H9 (cell line): Measurements from ENCODE around the gene KATNB1. TPM values are rescaled to one million over a fixed set of nuclear protein-coding genes. Genes with fewer than 3 reads are reported as not detected.

Experiments used
- DNase-seq: peaks from one replicate; pipeline ENCODE4 v3.0.0-alpha.2; 2017
- H2AFZ ChIP-seq: one replicate; pipeline ENCODE4 v1.6.1; 2013; ENCODE audit warnings: mild to moderate bottlenecking, low read length, control low read depth, moderate library complexity
- H2AK5ac ChIP-seq: 2 replicates; pipeline ENCODE4 v1.6.1; 2013; ENCODE audit warnings: low read length, control low read depth, mixed read lengths; ENCODE audit not compliant: insufficient read length
- H2BK120ac ChIP-seq: one replicate; pipeline ENCODE4 v1.6.1; 2013; ENCODE audit warnings: low read depth, mild to moderate bottlenecking, low read length, control low read depth, inconsistent platforms; ENCODE audit not compliant: poor library complexity, severe bottlenecking
- H2BK12ac ChIP-seq: 2 replicates; pipeline ENCODE4 v1.6.1; 2013; ENCODE audit warnings: low read length, control low read depth, mixed read lengths, low read depth; ENCODE audit not compliant: insufficient read length
- H2BK15ac ChIP-seq: 2 replicates; pipeline ENCODE4 v1.6.1; 2013; ENCODE audit warnings: low read depth, low read length, control low read depth
- H2BK20ac ChIP-seq: one replicate; pipeline ENCODE4 v1.6.1; 2013; ENCODE audit warnings: low read depth, mild to moderate bottlenecking, low read length, control low read depth, inconsistent platforms; ENCODE audit not compliant: poor library complexity, severe bottlenecking
- H2BK5ac ChIP-seq: 2 replicates; pipeline ENCODE4 v1.6.1; 2013; ENCODE audit warnings: low read length, control low read depth, mixed read lengths; ENCODE audit not compliant: insufficient read length
- H3K14ac ChIP-seq: 2 replicates; pipeline ENCODE4 v1.6.1; 2013; ENCODE audit warnings: low read length, control low read depth; ENCODE audit not compliant: insufficient read depth
- H3K18ac ChIP-seq: 2 replicates; pipeline ENCODE4 v1.6.1; 2013; ENCODE audit warnings: low read depth, mild to moderate bottlenecking, mixed read lengths, low read length, control low read depth; ENCODE audit not compliant: insufficient read length
- H3K23ac ChIP-seq: 2 replicates; pipeline ENCODE4 v1.6.1; 2013; ENCODE audit warnings: low read length, control low read depth, mixed read lengths, low read depth; ENCODE audit not compliant: insufficient read length
- H3K23me2 ChIP-seq: 2 replicates; pipeline ENCODE4 v1.6.1; 2013; ENCODE audit warnings: low read depth, mild to moderate bottlenecking, mixed read lengths, low read length, control low read depth; ENCODE audit not compliant: insufficient read length, poor library complexity, severe bottlenecking
- H3K27ac ChIP-seq: 2 replicates; pipeline ENCODE4 v1.5.1; 2013; ENCODE audit warnings: low read length, control low read depth, mixed read lengths, low read depth; ENCODE audit not compliant: insufficient read length
- H3K27me3 ChIP-seq: 2 replicates; pipeline ENCODE4 v1.6.1; 2013; ENCODE audit warnings: low read length, control low read depth, inconsistent platforms; ENCODE audit not compliant: insufficient read depth
- H3K4ac ChIP-seq: 2 replicates; pipeline ENCODE4 v1.6.1; 2013; ENCODE audit warnings: low read depth, mild to moderate bottlenecking, control low read depth, inconsistent platforms, low read length, moderate library complexity
- H3K4me1 ChIP-seq: 2 replicates; pipeline ENCODE4 v1.6.1; 2013; ENCODE audit warnings: low read length, control low read depth, inconsistent platforms; ENCODE audit not compliant: insufficient read depth
- H3K4me2 ChIP-seq: 2 replicates; pipeline ENCODE4 v1.6.1; 2013; ENCODE audit warnings: low read length, control low read depth, mixed read lengths; ENCODE audit not compliant: insufficient read length, insufficient read depth
- H3K56ac ChIP-seq: 2 replicates; pipeline ENCODE4 v1.6.1; 2013; ENCODE audit warnings: low read depth, mild to moderate bottlenecking, mixed read lengths, low read length, control low read depth; ENCODE audit not compliant: insufficient read length
- H3K79me1 ChIP-seq: 2 replicates; pipeline ENCODE4 v1.6.1; 2013; ENCODE audit warnings: low read depth, mild to moderate bottlenecking, moderate library complexity, low read length, control low read depth, inconsistent platforms; ENCODE audit not compliant: insufficient read depth, poor library complexity, severe bottlenecking
- H3K79me2 ChIP-seq: 2 replicates; pipeline ENCODE4 v1.6.1; 2013; ENCODE audit warnings: low read length, control low read depth, inconsistent platforms; ENCODE audit not compliant: insufficient read depth
- H3K9ac ChIP-seq: 2 replicates; pipeline ENCODE4 v1.6.1; 2013; ENCODE audit warnings: low read length, control low read depth, mixed read lengths; ENCODE audit not compliant: insufficient read length; ENCODE audit errors: extremely low read depth
- H3K9me3 ChIP-seq: one replicate; pipeline ENCODE4 v1.6.1; 2013; ENCODE audit warnings: low read depth, low read length, inconsistent platforms; ENCODE audit not compliant: control insufficient read depth
- H3T11ph ChIP-seq: one replicate; pipeline ENCODE4 v1.6.1; 2013; ENCODE audit warnings: mild to moderate bottlenecking, low read length, control low read depth, inconsistent platforms
- H4K20me1 ChIP-seq: one replicate; pipeline ENCODE4 v1.6.1; 2013; ENCODE audit not compliant: control insufficient read depth, insufficient read length, insufficient read depth
- H4K5ac ChIP-seq: 2 replicates; pipeline ENCODE4 v1.6.1; 2013; ENCODE audit warnings: low read depth, mild to moderate bottlenecking, mixed read lengths, low read length, control low read depth; ENCODE audit not compliant: insufficient read length
- H4K8ac ChIP-seq: replicated peaks from 2 replicates; pipeline ENCODE4 v1.6.1; 2013; ENCODE audit warnings: low read length, control low read depth, mixed read lengths, low read depth; ENCODE audit not compliant: insufficient read length
- H4K91ac ChIP-seq: 2 replicates; pipeline ENCODE4 v1.6.1; 2013; ENCODE audit warnings: low read depth, mild to moderate bottlenecking, moderate library complexity, mixed read lengths, low read length, control low read depth; ENCODE audit not compliant: insufficient read length
- H3K27ac Mint-ChIP-seq, 3 experiments: 2 replicates in 2 of 3; 3 replicates in 1 of 3; pipeline ENCODE4 v1.8.0; 2020 to 2021; ENCODE audit warnings: mixed read lengths in 3 of 3, mild to moderate bottlenecking in 1 of 3, moderate library complexity in 1 of 3
- H3K27me3 Mint-ChIP-seq: 2 replicates; pipeline ENCODE4 v1.8.0; 2021; ENCODE audit warnings: low read depth, mild to moderate bottlenecking, moderate library complexity, mixed read lengths
- H3K36me3 Mint-ChIP-seq, 3 experiments: 2 replicates in 2 of 3; 3 replicates in 1 of 3; pipeline ENCODE4 v1.8.0; 2020 to 2021; ENCODE audit warnings: low read depth in 3 of 3, mixed read lengths in 3 of 3; ENCODE audit not compliant: insufficient read depth in 1 of 3
- H3K4me1 Mint-ChIP-seq, 2 experiments: 2 replicates each; pipeline ENCODE4 v1.8.0; 2020; ENCODE audit warnings: mixed read lengths in 2 of 2
- H3K4me3 Mint-ChIP-seq, 2 experiments: 2 replicates in 1 of 2; 3 replicates in 1 of 2; pipeline ENCODE4 v1.8.0; 2020 to 2021; ENCODE audit warnings: mild to moderate bottlenecking in 2 of 2, mixed read lengths in 2 of 2, moderate library complexity in 1 of 2
- H3K9me3 Mint-ChIP-seq, 2 experiments: 2 replicates in 1 of 2; 3 replicates in 1 of 2; pipeline ENCODE4 v1.8.0; 2020; ENCODE audit warnings: mild to moderate bottlenecking in 2 of 2, mixed read lengths in 2 of 2, moderate library complexity in 1 of 2
- WGBS: extraction: QIAGEN DNeasy Blood & Tissue Kit; methylation state at CpG from one replicate; pipeline ENCODE4 v1.1.7; 2013; ENCODE audit warnings: missing lambda C conversion rate, low lambda C conversion rate, mixed read lengths; ENCODE audit not compliant: insufficient read length; ENCODE audit errors: extremely low coverage; 5-methylcytosine and 5-hydroxymethylcytosine counted together
- total RNA-seq: library from RNA; stranded (reverse); gene quantifications from 2 replicates; pipeline ENCODE4 v1.2.1, GENCODE V29; 2021
- TF ChIP-seq, protein P1 (sequence below): fragments of 200-600 bp; sonication (generic); conservative IDR thresholded peaks from 3 replicates; pipeline ENCODE4 v1.8.0; 2021; ENCODE audit warnings: antibody characterized with exemption, mild to moderate bottlenecking

KATNB1 gene
- total RNA-seq, 1 experiment from 2014 or later = 29.9 TPM

DNA sequence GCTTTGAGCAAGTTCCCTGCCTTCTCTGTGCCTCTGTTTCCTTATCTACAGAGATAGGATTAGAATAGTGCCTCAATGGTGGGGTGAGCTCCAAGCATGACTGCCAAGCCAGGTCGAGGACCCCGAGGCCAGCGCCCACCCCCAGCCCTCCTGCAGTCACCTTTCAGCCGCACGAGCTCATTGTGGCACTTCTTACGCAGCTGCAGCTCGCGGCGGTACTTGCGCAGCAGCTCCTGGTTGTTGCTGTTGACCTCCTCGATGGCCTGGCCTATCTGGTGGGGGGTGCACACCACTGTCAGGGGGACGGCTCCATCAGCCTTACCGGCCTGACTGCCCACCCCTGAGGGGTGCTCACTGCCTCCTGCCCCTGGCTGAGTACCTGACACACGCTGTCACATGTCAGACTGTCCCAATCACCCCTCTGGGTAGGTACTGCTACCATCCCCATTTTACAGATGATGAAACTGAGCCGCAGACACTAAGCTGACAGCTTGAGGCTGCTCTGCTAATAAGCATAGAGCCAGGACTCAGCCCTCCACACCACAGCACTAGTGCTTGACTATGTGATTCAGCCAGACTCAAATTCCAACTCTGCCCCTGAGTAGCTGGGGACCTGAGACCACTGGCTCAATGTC, 31.3 kb downstream of the KATNB1 start:
- no peak overlapping the region; a peak in 2 of 7 replicates for H3K27ac Mint-ChIP-seq
- H3K14ac ChIP-seq = no peak overlapping the region
- no peak overlapping the region for H2BK120ac ChIP-seq
- peaks cover 0 to 18% of the 10 kb centered on the region in 2 experiments; a peak in 3 of 4 replicates for H3K4me1 Mint-ChIP-seq
- no peak overlapping the region for H2BK15ac ChIP-seq
- TF ChIP-seq, protein P1, sequence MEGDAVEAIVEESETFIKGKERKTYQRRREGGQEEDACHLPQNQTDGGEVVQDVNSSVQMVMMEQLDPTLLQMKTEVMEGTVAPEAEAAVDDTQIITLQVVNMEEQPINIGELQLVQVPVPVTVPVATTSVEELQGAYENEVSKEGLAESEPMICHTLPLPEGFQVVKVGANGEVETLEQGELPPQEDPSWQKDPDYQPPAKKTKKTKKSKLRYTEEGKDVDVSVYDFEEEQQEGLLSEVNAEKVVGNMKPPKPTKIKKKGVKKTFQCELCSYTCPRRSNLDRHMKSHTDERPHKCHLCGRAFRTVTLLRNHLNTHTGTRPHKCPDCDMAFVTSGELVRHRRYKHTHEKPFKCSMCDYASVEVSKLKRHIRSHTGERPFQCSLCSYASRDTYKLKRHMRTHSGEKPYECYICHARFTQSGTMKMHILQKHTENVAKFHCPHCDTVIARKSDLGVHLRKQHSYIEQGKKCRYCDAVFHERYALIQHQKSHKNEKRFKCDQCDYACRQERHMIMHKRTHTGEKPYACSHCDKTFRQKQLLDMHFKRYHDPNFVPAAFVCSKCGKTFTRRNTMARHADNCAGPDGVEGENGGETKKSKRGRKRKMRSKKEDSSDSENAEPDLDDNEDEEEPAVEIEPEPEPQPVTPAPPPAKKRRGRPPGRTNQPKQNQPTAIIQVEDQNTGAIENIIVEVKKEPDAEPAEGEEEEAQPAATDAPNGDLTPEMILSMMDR = no peak
- no peaks in the 10 kb centered on the region for H3K23me2 ChIP-seq
- WGBS = no CpG with 5 or more reads among the region's 15 CpGs
- no peak overlapping the region for H2AK5ac ChIP-seq
- no peaks in the 10 kb centered on the region for H3K9me3 ChIP-seq
- no peak overlapping the region for H3K4me2 ChIP-seq
- peaks cover 4% of the 10 kb centered on the region; the same call in 1 of the 2 replicates for H3K4me1 ChIP-seq
- H3K27me3 ChIP-seq = no peaks in the 10 kb centered on the region
- H3K4me3 Mint-ChIP-seq = no peak overlapping the region
- no peak overlapping the region for H3K27ac ChIP-seq
- H3K79me2 ChIP-seq = no peaks in the 10 kb centered on the region
- no peak overlapping the region for H3K23ac ChIP-seq
- no peak overlapping the region for H4K91ac ChIP-seq
- no peak overlapping the region for H3K4ac ChIP-seq
- no peak overlapping the region for H3K18ac ChIP-seq
- H3K27me3 Mint-ChIP-seq = no peaks in the 10 kb centered on the region; the same call in 1 of the 2 replicates
- H2BK5ac ChIP-seq = no peak overlapping the region
- no peak overlapping the region for H4K5ac ChIP-seq
- no peak overlapping the region for H2BK20ac ChIP-seq
- H3K56ac ChIP-seq = no peak overlapping the region
- H3K36me3 Mint-ChIP-seq = no peaks in the 10 kb centered on the region
- DNase-seq = no peak
- no peak overlapping the region for H2BK12ac ChIP-seq
- no peak overlapping the region for H2AFZ ChIP-seq
- H3K9ac ChIP-seq = no peak overlapping the region
- H4K20me1 ChIP-seq = no peaks in the 10 kb centered on the region
- H3K79me1 ChIP-seq = no peaks in the 10 kb centered on the region
- H3T11ph ChIP-seq = no peak overlapping the region
- no peak overlapping the region for H4K8ac ChIP-seq
- H3K9me3 Mint-ChIP-seq = no peaks in the 10 kb centered on the region
